Muscle of leg (tissue), 11 donors: ENCODE measurements around the gene TANGO2. TPM values are rescaled to one million over a fixed set of nuclear protein-coding genes. Genes with fewer than 3 reads are reported as not detected.

ENCODE experiments used
- DNase-seq: peaks from one replicate; pipeline ENCODE4 v3.0.0; 2013
- H3K27ac ChIP-seq: one replicate; pipeline ENCODE4 v1.5.1; 2013; ENCODE audit warnings: mild to moderate bottlenecking, low read length, control low read depth
- H3K27me3 ChIP-seq: one replicate; pipeline ENCODE4 v1.6.1; 2013; ENCODE audit warnings: low read length; ENCODE audit not compliant: control insufficient read depth, insufficient read depth
- H3K36me3 ChIP-seq: one replicate; pipeline ENCODE4 v1.6.1; 2013; ENCODE audit warnings: low read length; ENCODE audit not compliant: control insufficient read depth, insufficient read depth
- H3K4me1 ChIP-seq: one replicate; pipeline ENCODE4 v1.6.1; 2013; ENCODE audit warnings: low read length; ENCODE audit not compliant: control insufficient read depth, insufficient read depth
- H3K4me3 ChIP-seq: one replicate; pipeline ENCODE4 v1.5.1; 2013; ENCODE audit warnings: low read length, control low read depth
- H3K9me3 ChIP-seq: replicated peaks from 2 replicates; pipeline ENCODE4 v1.6.1; 2013; ENCODE audit warnings: low read depth, low read length; ENCODE audit not compliant: control insufficient read depth
- WGBS: methylation state at CpG from one replicate; pipeline ENCODE4 v1.1.5; 2013; ENCODE audit warnings: missing lambda C conversion rate; ENCODE audit not compliant: insufficient coverage; 5-methylcytosine and 5-hydroxymethylcytosine counted together
- polyA plus RNA-seq, 8 donors: library from polyadenylated mRNA; unstranded; fragments of 120-200 nt; gene quantifications; one replicate each; pipeline versions ENCODE4 v1.2.1 to v1.2.3, GENCODE V29; 2013; ENCODE audit warnings: inconsistent platforms in 1 of 8, low replicate concordance in 1 of 8; ENCODE audit not compliant: insufficient read length in 8 of 8, insufficient read depth in 1 of 8
- total RNA-seq: library from RNA; stranded (reverse); fragments of 120-200 nt; gene quantifications from one replicate; pipeline ENCODE4 v1.2.4, GENCODE V29; 2013

The TANGO2 gene
- total and polyA plus RNA-seq, 9 donors: 7.7 to 11.6 (median 9.1) TPM

GRCh38 chr22:20089977-20090729 is 69.2 kb downstream of the TANGO2 start:
- WGBS: 92% methylated on average over 7 of the region's 11 CpGs
- peaks cover 95% of the 10 kb centered on the region for H3K36me3 ChIP-seq

DNA sequence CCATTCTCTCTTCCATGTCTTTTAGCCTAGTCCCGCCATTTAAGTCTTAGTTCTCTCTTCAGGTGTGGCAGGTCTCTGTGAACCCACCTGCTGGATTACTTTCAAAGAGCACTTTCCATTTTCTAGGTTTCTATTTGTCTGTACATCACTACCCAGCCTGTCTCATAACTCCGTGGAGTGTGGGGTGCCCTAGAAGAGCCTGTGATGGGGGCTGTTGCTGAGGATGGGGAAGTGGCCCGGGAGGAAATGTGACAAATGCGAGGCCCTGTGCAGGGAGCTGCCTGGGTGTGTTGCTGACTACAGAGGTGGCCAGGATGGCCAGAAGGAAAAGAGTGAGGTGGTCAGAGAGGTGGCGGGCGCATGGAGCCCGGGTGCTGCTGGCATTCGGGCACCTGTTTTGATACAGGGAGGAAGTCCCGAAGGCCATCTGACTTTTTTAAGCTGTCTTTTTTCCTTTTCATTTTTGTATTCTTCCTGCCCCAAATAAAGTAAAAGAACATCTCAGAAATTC is 69.9 kb downstream of the TANGO2 start:
- WGBS: 96% methylated on average over 3 of the region's 9 CpGs

More at GRCh38 chr22:20089977-20090729, 69.2 kb downstream of the TANGO2 start:
- peaks cover 4% of the 10 kb centered on the region for H3K4me1 ChIP-seq
- H3K27me3 ChIP-seq: no peaks in the 10 kb centered on the region
- H3K27ac ChIP-seq: no peak overlapping the region
- no peak overlapping the region for H3K4me3 ChIP-seq
- no peaks in the 10 kb centered on the region for H3K9me3 ChIP-seq
- DNase-seq: no peak

DNA sequence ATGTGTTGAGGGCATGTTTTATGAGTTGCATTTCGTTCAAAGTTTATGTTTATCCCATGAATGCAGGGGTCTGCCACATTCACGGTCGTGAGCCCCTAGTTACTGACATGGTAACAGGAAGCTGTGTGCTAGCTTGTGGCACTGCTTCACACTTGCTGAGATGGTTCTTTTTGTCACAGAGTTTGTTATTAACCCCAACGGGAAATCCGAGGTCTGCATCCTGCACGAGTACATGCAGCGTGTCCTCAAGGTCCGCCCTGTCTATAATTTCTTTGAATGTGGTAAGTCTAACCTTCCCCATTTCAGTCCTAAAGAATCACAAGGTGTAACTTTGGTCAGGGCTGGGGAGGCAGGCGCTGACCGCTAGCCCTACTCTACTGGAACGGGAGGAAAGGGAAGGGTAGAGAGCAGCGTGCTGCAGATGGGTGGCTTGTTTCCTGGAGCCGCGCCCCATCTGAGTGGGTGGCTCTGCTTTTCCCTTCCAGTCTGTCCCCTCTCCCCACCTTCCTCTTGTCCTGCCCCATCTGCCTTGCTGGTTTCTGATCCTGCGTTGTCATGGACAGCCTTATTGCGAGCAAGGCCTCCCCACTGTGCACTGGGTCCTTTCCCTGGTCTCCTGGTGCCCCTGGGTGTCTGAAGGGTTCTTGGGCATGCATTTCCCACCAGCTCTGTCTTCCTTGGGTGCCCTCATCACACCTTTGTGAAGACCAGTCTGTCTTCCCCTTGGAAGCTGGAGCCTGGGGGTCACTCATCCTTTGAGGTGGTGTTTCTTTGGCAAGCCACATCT is 71.0 kb downstream of the TANGO2 start:
- H3K9me3 ChIP-seq: no peaks in the 10 kb centered on the region
- peaks cover 3% of the 10 kb centered on the region for H3K4me1 ChIP-seq
- no peaks in the 10 kb centered on the region for H3K27me3 ChIP-seq
- H3K27ac ChIP-seq: no peak overlapping the region
- H3K36me3 ChIP-seq: peaks cover 92% of the 10 kb centered on the region
- no peak for DNase-seq
- WGBS: 100% methylated on average over 4 of the region's 16 CpGs
- no peak overlapping the region for H3K4me3 ChIP-seq

More for the DNA sequence above, 69.9 kb downstream of the TANGO2 start:
- Histone ChIP-seq H3K4me3 (no peak overlapping the region), H3K27ac (no peak overlapping the region), H3K27me3 (no peaks in the 10 kb centered on the region), H3K36me3 (peaks cover 98% of the 10 kb centered on the region), H3K4me1 (peaks cover 3% of the 10 kb centered on the region), H3K9me3 (no peaks in the 10 kb centered on the region)
- no peak for DNase-seq

DNA sequence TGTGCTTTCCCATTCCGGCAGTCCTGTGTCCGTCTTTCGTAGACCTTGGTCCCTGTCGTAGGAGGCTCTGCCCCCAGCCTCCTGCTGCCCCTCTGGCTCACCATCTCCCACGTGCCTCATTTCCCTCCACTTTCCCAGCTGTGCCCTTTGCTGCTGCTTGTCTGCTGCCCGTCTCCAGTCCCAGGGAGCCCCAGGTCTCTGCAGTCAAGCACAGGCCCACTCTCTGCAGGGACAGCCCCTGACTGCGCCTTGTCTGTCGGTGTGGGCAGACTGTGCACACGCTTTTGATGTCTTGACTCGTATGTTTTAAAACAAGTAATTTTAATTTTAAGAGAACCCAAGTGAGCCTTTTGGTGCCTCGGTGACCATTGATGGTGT is 71.6 kb downstream of the TANGO2 start:
- Histone ChIP-seq H3K4me3 (no peak overlapping the region), H3K27ac (no peak overlapping the region), H3K36me3 (peaks cover 86% of the 10 kb centered on the region), H3K27me3 (no peaks in the 10 kb centered on the region), H3K4me1 (peaks cover 3% of the 10 kb centered on the region), H3K9me3 (no peaks in the 10 kb centered on the region)
- 83% methylated on average over 8 of the region's 11 CpGs for WGBS
- DNase-seq: no peak

- 94% methylated on average over 10 of the region's 13 CpGs for WGBS
- H3K36me3 ChIP-seq: peaks cover 82% of the 10 kb centered on the region
- no peak overlapping the region for H3K27ac ChIP-seq
Measured at GRCh38 chr22:20093418-20094196, 72.7 kb downstream of the TANGO2 start.

DNA sequence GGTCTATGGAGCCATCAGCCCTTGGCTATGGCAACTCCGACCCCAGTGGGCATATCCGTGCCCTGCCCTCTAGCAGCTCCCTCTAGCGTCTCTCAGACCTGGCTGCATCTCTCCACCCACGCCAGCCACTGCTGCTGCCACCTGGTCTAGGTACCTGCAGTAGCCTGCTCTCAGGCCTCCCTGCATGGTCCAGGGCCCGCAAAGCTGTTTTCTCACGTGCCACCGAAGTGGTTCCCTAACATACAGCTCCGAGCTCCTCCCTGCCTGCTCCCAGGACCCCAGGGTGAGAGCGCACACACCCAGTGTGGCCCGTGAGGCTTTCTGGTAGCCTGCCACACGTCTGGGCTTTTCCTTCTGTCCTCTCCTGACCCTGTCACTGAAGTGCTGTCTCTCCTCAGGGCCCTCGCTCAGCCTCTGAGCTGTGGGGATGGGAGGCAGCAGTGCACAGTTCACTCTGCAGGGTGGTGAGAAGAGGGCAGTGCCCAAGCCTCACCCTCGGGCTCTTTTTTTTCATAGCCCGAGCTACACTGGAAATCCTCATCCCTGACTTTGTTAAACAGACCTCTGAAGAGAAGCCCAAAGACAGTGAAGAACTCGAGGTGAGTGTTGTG is 73.4 kb downstream of the TANGO2 start:
- H3K9me3 ChIP-seq: no peaks in the 10 kb centered on the region
- H3K4me3 ChIP-seq: no peak overlapping the region
- WGBS: 93% methylated on average over 11 of the region's 15 CpGs
- H3K27ac ChIP-seq: no peak overlapping the region
- H3K4me1 ChIP-seq: peaks cover 3% of the 10 kb centered on the region
- DNase-seq: no peak
- H3K27me3 ChIP-seq: no peaks in the 10 kb centered on the region
- peaks cover 82% of the 10 kb centered on the region for H3K36me3 ChIP-seq

More at GRCh38 chr22:20093418-20094196, 72.7 kb downstream of the TANGO2 start:
- H3K27me3 ChIP-seq: no peaks in the 10 kb centered on the region
- H3K4me1 ChIP-seq: peaks cover 3% of the 10 kb centered on the region
- DNase-seq: peak; percentile 37
- H3K9me3 ChIP-seq: no peaks in the 10 kb centered on the region
- no peak overlapping the region for H3K4me3 ChIP-seq

- WGBS: no CpG with 5 or more reads among the region's 4 CpGs
- Histone ChIP-seq H3K36me3 (peaks cover 81% of the 10 kb centered on the region), H3K4me1 (peaks cover 3% of the 10 kb centered on the region), H3K9me3 (no peaks in the 10 kb centered on the region), H3K27ac (no peak overlapping the region), H3K27me3 (no peaks in the 10 kb centered on the region), H3K4me3 (no peak overlapping the region)
- no peak for DNase-seq
Measured at GRCh38 chr22:20095521-20095920, 74.6 kb downstream of the TANGO2 start.

GRCh38 chr22:20096574-20097420 is 75.9 kb downstream of the TANGO2 start:
- no CpG with 5 or more reads among the region's 2 CpGs for WGBS

GRCh38 chr22:20099099-20099711 is 78.3 kb downstream of the TANGO2 start:
- no peaks in the 10 kb centered on the region for H3K4me1 ChIP-seq
- DNase-seq: no peak
- no peaks in the 10 kb centered on the region for H3K9me3 ChIP-seq
- H3K27me3 ChIP-seq: no peaks in the 10 kb centered on the region
- no peak overlapping the region for H3K27ac ChIP-seq
- H3K36me3 ChIP-seq: peaks cover 69% of the 10 kb centered on the region
- H3K4me3 ChIP-seq: no peak overlapping the region
- 97% methylated on average over 4 of the region's 6 CpGs for WGBS

More at GRCh38 chr22:20096574-20097420, 75.9 kb downstream of the TANGO2 start:
- Histone ChIP-seq H3K36me3 (peaks cover 81% of the 10 kb centered on the region), H3K4me3 (no peak overlapping the region), H3K4me1 (peaks cover 3% of the 10 kb centered on the region), H3K27ac (no peak overlapping the region), H3K27me3 (no peaks in the 10 kb centered on the region), H3K9me3 (no peaks in the 10 kb centered on the region)
- no peak for DNase-seq
